ENCODE measurements around the gene DBF4B. TPM values are rescaled to one million over a fixed set of nuclear protein-coding genes. Genes with fewer than 3 reads are reported as not detected.

The DBF4B gene
- total RNA-seq, 4 donors from 2014 or later, result 6.0 to 19.0 (median 6.2) TPM

- H3K27me3 ChIP-seq, result peaks cover 0 to 3% of the 10 kb centered on the region in 2 donors
Observed at GRCh38 chr17:44766409-44767038, 58.1 kb downstream of the DBF4B start.

GRCh38 chr17:44767493-44767892 is 59.0 kb downstream of the DBF4B start:
- Histone ChIP-seq H3K4me1 (no peaks in the 10 kb centered on the region), H3K27me3 (peaks cover 0 to under 1% of the 10 kb centered on the region in 2 donors), H3K36me3 (no peaks in the 10 kb centered on the region), H3K27ac (no peak overlapping the region), H3K9me3 (no peaks in the 10 kb centered on the region), H3K4me3 (no peak overlapping the region)
- WGBS, 2 donors, result 57 to 63% methylated on average over 4 of the region's 4 CpGs
- no peak for DNase-seq (ENCODE audit: low spot score in 2 of 2)
- TF ChIP-seq CTCF (IDR thresholded peaks at IDR 0.05) (no peak), EP300 (IDR thresholded peaks at IDR 0.05) (no peak), POLR2A (IDR thresholded peaks at IDR 0.05) (no peak)

More at GRCh38 chr17:44766409-44767038, 58.1 kb downstream of the DBF4B start:
- Histone ChIP-seq H3K9me3 (no peaks in the 10 kb centered on the region), H3K4me1 (no peaks in the 10 kb centered on the region), H3K27ac (no peak overlapping the region), H3K36me3 (no peaks in the 10 kb centered on the region), H3K4me3 (no peak overlapping the region)
- no peak for DNase-seq (ENCODE audit: low spot score in 2 of 2)
- 50 to 52% methylated on average over 8 of the region's 8 CpGs for WGBS, 2 donors
- no peak for TF ChIP-seq EP300 (IDR thresholded peaks at IDR 0.05)
- TF ChIP-seq POLR2A (IDR thresholded peaks at IDR 0.05), result no peak
- no peak for TF ChIP-seq CTCF (IDR thresholded peaks at IDR 0.05)

- peaks cover 0 to 7% of the 10 kb centered on the region in 2 donors for H3K27me3 ChIP-seq
- no peak overlapping the region for H3K4me3 ChIP-seq
- DNase-seq (ENCODE audit: low spot score in 2 of 2), result no peak
- H3K27ac ChIP-seq, result no peak overlapping the region
- no peak for TF ChIP-seq EP300 (IDR thresholded peaks at IDR 0.05)
- no peak for TF ChIP-seq POLR2A (IDR thresholded peaks at IDR 0.05)
- TF ChIP-seq CTCF (IDR thresholded peaks at IDR 0.05), result no peak
- no peaks in the 10 kb centered on the region for H3K4me1 ChIP-seq
- no peaks in the 10 kb centered on the region for H3K36me3 ChIP-seq
- WGBS, 2 donors, result 80 to 83% methylated on average over 11 of the region's 11 CpGs
- H3K9me3 ChIP-seq, result no peaks in the 10 kb centered on the region
Observed at GRCh38 chr17:44768505-44769142, 60.2 kb downstream of the DBF4B start.

GRCh38 chr17:44769230-44769629 is 60.8 kb downstream of the DBF4B start:
- no peak overlapping the region for H3K27ac ChIP-seq
- no peaks in the 10 kb centered on the region for H3K9me3 ChIP-seq
- H3K4me3 ChIP-seq, result no peak overlapping the region
- no peak for DNase-seq (ENCODE audit: low spot score in 2 of 2)
- 66 to 68% methylated on average over 5 to 6 of the region's 6 CpGs for WGBS, 2 donors
- TF ChIP-seq EP300 (IDR thresholded peaks at IDR 0.05) (no peak), POLR2A (IDR thresholded peaks at IDR 0.05) (no peak)
- H3K4me1 ChIP-seq, result no peaks in the 10 kb centered on the region
- H3K27me3 ChIP-seq, result peaks cover 0 to 11% of the 10 kb centered on the region in 2 donors
- no peaks in the 10 kb centered on the region for H3K36me3 ChIP-seq

GRCh38 chr17:44769647-44770084 is 61.2 kb downstream of the DBF4B start:
- H3K4me3 ChIP-seq, result no peak overlapping the region
- H3K36me3 ChIP-seq, result no peaks in the 10 kb centered on the region
- no peaks in the 10 kb centered on the region for H3K9me3 ChIP-seq
- WGBS, 2 donors, result 79 to 80% methylated on average over 9 to 13 of the region's 15 CpGs
- no peak overlapping the region for H3K27ac ChIP-seq
- no peak for DNase-seq (ENCODE audit: low spot score in 2 of 2)
- H3K27me3 ChIP-seq, result peaks cover 0 to 16% of the 10 kb centered on the region in 2 donors
- no peak for TF ChIP-seq POLR2A (IDR thresholded peaks at IDR 0.05)
- no peak for TF ChIP-seq CTCF (IDR thresholded peaks at IDR 0.05)
- TF ChIP-seq EP300 (IDR thresholded peaks at IDR 0.05), result no peak
- peaks cover 0 to 1% (median 0%) of the 10 kb centered on the region in 4 donors for H3K4me1 ChIP-seq

All from tibial nerve (tissue), 4 donors.